Rectal smooth muscle tissue (tissue), 1 donor: Measurements from ENCODE around the gene RPUSD4.

Source experiments
- H3K27ac ChIP-seq: one replicate; pipeline ENCODE4 v1.7.0; 2013; ENCODE audit warnings: low read depth, low read length, inconsistent platforms
- H3K27me3 ChIP-seq: one replicate; pipeline ENCODE4 v1.7.0; 2013; ENCODE audit warnings: low read length; ENCODE audit not compliant: control insufficient read depth, insufficient read depth
- H3K36me3 ChIP-seq: one replicate; pipeline ENCODE4 v1.7.0; 2013; ENCODE audit warnings: low read length; ENCODE audit not compliant: control insufficient read depth, insufficient read depth
- H3K4me1 ChIP-seq: one replicate; pipeline ENCODE4 v1.7.0; 2013; ENCODE audit warnings: low read length; ENCODE audit not compliant: control insufficient read depth, insufficient read depth
- H3K4me3 ChIP-seq: one replicate; pipeline ENCODE4 v1.7.0; 2013; ENCODE audit warnings: low read length
- H3K9ac ChIP-seq: one replicate; pipeline ENCODE4 v1.7.0; 2013; ENCODE audit warnings: low read length

The RPUSD4 gene

DNA sequence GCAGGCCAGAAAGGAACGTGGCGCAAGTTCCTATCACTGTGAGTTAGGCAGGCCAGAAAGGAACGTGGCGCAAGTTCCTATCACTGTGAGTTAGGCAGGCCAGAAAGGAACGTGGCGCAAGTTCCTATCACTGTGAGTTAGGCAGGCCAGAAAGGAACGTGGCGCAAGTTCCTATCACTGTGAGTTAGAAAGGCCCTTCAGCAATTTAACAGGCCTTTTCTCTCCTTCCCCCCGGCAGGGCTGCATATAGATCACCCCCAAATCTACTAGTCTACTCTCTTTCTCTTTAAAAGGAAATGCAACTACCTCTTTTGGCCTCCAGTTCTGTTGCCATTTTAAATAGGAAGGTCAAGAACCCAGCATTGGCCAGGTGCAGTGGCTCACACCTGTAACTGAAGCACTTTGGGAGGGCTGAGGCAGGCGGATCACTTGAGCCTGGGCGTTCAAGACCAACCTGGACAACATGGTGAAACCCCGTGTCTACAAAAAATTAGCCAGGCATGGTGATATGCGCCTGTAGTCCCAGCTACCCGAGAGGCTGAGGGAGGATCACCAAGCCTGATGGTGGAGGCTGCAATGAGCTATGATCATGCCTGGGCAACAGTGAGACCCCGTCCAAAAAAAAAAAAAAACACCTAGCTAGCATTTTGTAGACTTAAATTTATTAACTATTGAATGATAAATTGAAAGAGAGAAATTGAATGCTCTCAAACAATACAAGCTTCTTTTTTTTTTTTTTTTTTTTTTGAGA is 15.1 kb upstream of the RPUSD4 start:
- Histone ChIP-seq H3K27me3 (no peaks in the 10 kb centered on the region), H3K4me3 (no peak overlapping the region), H3K36me3 (no peaks in the 10 kb centered on the region), H3K4me1 (no peaks in the 10 kb centered on the region), H3K9ac (no peak overlapping the region), H3K27ac (no peak overlapping the region)

DNA sequence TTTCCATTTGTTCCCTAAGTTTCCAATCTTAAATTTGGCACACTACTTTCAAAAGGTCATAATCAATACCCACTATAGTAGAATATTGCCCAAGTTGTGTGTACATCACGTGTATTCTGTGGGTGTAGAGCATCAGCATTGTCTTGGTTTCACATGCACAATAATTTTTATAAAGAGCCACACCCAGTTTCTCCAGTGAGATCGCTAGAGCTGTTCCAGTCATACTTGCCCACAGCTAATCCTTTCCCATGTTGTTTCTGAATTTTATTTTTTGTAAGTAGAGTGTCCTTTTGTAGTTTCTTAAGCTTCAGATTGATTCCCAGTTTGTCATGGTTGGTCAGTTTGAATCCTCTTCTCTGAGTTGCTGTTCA is 13.8 kb upstream of the RPUSD4 start:
- Histone ChIP-seq H3K36me3 (no peaks in the 10 kb centered on the region), H3K4me1 (no peaks in the 10 kb centered on the region), H3K9ac (no peak overlapping the region), H3K27ac (no peak overlapping the region), H3K27me3 (no peaks in the 10 kb centered on the region), H3K4me3 (no peak overlapping the region)

DNA sequence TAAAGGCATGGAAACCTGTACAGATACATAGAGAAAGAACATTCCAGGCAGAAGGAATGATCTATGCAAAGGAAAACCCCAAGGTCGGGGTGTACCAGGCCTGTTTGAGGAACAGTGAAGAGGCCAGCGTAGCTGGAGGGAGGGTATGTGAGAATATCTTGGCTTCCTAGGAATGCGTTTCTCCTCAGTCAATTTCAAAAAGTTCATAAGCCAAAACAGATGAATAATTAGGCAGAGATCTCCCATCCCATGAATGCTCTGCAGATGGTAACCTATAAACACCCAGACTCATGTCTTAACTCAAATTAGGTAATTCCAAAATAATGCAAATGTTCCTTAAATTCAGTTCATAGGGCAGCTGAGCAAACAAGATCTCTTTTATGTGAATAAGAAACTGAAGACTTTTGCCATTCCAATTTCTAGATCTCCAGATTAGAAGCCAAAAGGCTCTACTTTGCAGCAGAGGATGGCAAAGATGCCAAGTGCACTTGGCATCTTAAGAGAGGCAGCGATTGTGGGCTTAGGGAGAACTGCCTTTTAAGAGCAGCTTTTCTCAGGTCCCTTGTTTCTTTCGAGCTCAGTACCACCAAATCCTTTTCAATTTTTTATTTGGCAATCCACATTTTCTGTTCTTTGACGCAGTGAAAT is 13.3 kb upstream of the RPUSD4 start:
- no peaks in the 10 kb centered on the region for H3K36me3 ChIP-seq
- no peaks in the 10 kb centered on the region for H3K27me3 ChIP-seq
- H3K9ac ChIP-seq, result no peak overlapping the region

DNA sequence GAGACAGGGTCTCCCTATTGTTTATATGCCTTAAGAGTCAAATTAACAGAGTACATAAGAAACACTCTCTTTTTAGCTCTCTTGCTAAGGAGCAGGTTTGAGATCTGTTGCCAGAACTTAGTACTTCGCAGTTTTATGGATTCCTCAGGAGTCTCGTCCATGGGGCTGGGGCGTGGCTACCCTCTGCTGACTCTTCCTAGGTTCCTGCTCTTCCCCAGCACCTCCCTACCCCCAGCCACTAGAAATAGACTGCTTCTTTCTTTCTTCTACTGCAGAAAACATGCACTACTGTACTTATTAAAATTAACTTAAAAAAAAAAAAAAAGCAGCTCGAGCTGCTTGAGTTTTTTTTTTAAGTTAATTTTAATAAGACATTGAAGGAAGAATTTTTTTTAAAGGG is 8.1 kb upstream of the RPUSD4 start:
- Histone ChIP-seq H3K27ac (no peak overlapping the region), H3K4me1 (no peaks in the 10 kb centered on the region), H3K4me3 (no peak overlapping the region), H3K27me3 (no peaks in the 10 kb centered on the region), H3K36me3 (no peaks in the 10 kb centered on the region), H3K9ac (no peak overlapping the region)

More for the DNA sequence above, 13.3 kb upstream of the RPUSD4 start:
- no peak overlapping the region for H3K27ac ChIP-seq
- no peaks in the 10 kb centered on the region for H3K4me1 ChIP-seq
- no peak overlapping the region for H3K4me3 ChIP-seq

DNA sequence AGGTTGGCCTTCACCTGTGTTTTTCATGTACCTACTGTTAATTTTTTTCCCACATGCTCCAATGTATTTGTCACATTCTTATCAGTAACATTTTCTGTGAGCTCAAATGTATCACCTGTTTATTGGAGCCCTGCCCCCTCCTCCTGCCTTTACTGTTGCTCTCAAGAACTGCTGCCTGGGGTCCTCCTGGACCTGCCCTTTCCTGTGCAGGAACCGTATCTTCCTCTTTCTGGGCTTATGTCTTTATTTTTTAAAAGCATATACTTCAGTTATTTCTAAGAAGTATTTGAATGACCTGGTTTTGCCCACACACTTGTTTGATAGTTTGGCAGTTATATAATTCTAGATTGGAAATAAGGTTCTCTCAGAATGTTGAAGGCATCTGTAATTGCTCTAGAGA is 6.0 kb upstream of the RPUSD4 start:
- Histone ChIP-seq H3K36me3 (no peaks in the 10 kb centered on the region), H3K27ac (no peak overlapping the region), H3K27me3 (no peaks in the 10 kb centered on the region), H3K4me1 (peaks cover 3% of the 10 kb centered on the region), H3K4me3 (no peak overlapping the region), H3K9ac (no peak overlapping the region)

DNA sequence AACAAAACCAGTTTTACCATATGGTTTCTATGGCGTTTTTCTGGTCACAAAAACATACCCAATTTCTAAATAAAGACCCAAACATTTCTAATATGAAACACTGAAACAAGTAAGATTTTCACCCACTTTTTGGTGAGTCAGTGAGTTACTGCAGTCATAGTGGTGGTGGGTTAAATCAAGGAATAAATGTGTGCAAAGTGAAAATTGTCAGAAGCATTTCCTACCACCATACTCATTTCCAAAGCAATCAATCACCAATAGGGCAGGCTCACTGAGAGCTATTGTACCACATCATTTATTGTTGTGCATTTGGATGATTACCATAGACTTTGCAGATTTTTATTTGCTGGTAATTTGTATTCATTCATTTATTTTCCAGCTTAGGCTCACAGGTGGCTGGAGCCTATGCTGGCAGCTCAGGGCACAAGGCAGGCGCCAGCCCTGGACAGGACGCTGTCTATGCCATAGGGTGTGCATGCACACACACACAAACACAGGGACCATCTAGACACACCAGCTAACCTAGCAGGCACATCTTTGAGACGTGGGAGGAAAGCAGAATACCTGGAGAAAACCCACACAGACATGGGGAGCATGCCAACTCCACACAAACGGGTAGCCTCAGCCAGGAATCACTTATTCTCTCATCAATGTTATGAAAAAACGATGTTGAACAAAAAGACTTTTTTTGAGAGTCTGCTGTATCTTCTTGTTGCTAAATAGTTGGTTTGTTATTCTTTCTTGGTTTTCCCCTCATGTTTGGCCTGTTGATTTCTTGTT is 5.3 kb upstream of the RPUSD4 start:
- Histone ChIP-seq H3K4me1 (peaks cover 8% of the 10 kb centered on the region), H3K27ac (no peak overlapping the region), H3K27me3 (no peaks in the 10 kb centered on the region), H3K36me3 (no peaks in the 10 kb centered on the region), H3K9ac (no peak overlapping the region), H3K4me3 (no peak overlapping the region)

DNA sequence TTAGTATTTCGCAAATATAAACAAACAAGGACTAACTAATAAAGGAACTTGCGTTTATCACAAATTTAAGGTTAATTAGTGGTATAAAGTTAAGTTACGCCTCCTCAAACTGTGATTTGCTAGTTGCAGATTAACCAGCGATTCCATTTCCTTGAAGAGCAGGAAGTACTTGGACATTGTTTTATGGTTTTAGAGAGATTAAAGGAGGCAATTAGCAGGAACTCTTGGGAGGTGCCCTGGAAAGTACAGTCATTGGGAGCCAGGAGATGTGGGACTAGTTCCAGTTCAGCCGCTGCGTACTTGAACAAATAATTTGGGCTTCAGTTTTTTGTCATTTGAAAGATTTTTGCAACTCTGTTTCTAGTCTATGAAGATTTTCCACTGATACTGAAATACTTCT is 3.4 kb upstream of the RPUSD4 start:
- peaks cover 8% of the 10 kb centered on the region for H3K4me1 ChIP-seq
- no peaks in the 10 kb centered on the region for H3K36me3 ChIP-seq
- H3K4me3 ChIP-seq, result no peak overlapping the region
- no peak overlapping the region for H3K27ac ChIP-seq
- no peak overlapping the region for H3K9ac ChIP-seq
- H3K27me3 ChIP-seq, result no peaks in the 10 kb centered on the region

DNA sequence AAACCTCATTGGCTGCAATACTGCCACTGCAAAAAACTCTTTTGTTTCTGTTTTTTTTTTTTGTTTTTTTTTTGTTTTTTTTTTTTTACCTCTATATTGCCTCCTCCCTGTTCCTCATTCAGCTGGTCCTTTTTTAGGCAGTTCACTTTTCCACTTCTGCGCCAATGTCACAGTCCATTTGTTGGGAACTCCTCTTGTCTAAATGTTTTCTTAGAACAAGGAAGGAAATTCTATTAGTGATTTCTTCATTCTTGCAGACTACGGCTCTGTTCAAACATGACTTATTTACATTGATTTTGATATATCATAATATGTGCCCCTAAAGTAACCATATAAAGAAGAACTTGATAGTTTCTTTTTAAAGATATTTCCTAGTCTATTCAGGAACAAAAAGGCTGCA is 3.0 kb upstream of the RPUSD4 start:
- H3K4me3 ChIP-seq, result no peak overlapping the region

DNA sequence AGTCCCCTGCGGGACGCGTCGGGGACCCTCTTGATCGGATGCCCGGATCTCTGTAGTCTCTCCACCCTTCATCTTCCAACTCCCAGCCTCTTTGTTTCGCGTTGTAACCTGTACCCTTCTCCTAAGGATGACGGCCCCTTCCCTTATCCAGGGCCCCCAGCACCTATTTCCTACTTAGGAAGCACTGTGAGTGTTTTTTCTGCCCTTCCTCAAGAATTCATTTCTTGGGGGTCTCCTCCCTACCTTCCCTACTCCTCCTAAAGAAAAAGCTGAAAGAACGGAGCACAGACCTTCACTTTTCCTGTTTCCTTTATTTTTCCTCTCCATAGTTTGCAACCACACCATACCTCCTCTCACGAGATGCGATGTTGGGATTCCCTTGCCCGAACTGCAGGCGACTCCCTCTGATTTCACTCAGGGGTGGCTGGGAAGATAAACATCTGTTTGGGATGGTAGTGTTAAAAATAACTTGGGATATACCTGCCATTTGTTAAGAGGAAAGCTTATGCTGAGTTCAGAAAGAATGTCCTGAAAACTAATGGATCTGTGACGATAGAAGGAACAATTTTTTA is 725 bp upstream of the RPUSD4 start:
- H3K27ac ChIP-seq, result peak overlapping the region; percentile 40
- H3K4me1 ChIP-seq, result peaks cover 8% of the 10 kb centered on the region
- H3K27me3 ChIP-seq, result no peaks in the 10 kb centered on the region
- peaks cover 3% of the 10 kb centered on the region for H3K36me3 ChIP-seq
- peak overlapping the region; percentile 84 for H3K9ac ChIP-seq
- peak overlapping the region; percentile 93 for H3K4me3 ChIP-seq

More for the DNA sequence above, 3.0 kb upstream of the RPUSD4 start:
- H3K36me3 ChIP-seq, result peaks cover under 1% of the 10 kb centered on the region
- peaks cover 8% of the 10 kb centered on the region for H3K4me1 ChIP-seq
- H3K27ac ChIP-seq, result no peak overlapping the region
- H3K27me3 ChIP-seq, result no peaks in the 10 kb centered on the region
- H3K9ac ChIP-seq, result no peak overlapping the region

DNA sequence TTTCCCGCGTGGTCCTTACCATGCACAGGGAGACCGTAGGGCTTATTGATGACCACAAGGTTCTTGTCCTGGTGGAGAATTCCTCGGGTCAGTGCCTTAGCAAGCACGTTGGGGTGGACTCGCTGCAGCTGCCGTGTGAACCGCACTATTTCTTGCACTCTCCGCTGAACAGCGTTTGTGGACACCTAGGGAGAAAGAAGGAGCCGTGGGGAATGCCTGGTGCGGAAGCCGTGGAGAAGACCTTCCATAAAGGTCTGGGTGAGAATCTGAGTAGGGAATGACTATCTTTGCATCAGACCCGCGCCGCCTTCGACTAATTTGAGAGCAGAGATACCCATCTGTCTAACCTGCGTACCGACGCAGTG is 597 bp downstream of the RPUSD4 start:
- Histone ChIP-seq H3K36me3 (peaks cover 7% of the 10 kb centered on the region), H3K4me1 (peaks cover 8% of the 10 kb centered on the region), H3K27ac (no peak overlapping the region), H3K9ac (peak overlapping the region; percentile 89), H3K27me3 (no peaks in the 10 kb centered on the region), H3K4me3 (peak overlapping the region; percentile 93)

DNA sequence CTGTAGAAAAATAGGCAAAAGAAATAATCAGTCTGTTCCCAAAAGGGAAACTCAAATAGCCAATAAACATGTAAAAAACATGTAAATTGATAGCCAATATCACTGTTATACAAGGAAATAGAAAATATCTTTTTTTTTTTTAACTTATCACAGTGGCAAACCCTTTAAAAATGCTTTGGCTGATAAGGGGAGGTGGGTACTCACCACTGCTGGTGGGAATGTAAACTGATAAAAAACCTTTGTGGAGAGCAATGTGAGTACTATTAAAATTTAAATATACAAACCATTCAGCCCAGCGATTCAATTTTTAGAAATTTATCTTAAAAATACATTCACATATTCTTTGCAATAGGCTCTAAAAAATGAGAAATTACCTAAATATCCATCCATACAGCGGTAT is 3.6 kb downstream of the RPUSD4 start:
- peaks cover 8% of the 10 kb centered on the region for H3K4me1 ChIP-seq
- no peaks in the 10 kb centered on the region for H3K27me3 ChIP-seq
- peaks cover 18% of the 10 kb centered on the region for H3K36me3 ChIP-seq
- no peak overlapping the region for H3K4me3 ChIP-seq
- H3K27ac ChIP-seq, result no peak overlapping the region
- no peak overlapping the region for H3K9ac ChIP-seq

DNA sequence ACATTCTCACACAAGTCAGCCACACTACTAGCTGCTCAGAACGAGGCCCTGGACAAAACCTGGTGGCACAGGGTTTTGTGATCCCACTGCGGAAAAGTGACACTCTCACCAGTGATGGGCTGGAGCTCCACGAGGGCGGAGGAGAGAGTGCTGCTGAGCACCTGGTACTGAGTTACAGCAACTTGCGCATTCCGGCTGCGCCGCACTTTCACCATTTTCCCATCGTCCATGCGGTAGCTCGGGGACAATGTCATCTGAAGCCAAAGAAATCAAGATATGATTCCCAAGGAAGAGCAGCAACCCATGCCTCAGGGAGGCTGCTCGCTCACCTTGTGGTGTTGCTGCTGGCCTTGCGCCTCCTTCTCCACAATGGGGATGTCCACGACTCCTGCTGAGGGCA is 6.1 kb downstream of the RPUSD4 start:
- Histone ChIP-seq H3K27ac (no peak overlapping the region), H3K9ac (no peak overlapping the region), H3K36me3 (peaks cover 18% of the 10 kb centered on the region), H3K27me3 (no peaks in the 10 kb centered on the region), H3K4me3 (no peak overlapping the region), H3K4me1 (no peaks in the 10 kb centered on the region)
